Keratinocyte (primary cell): Measurements from ENCODE around the gene SLC7A7. TPM values are rescaled to one million over a fixed set of nuclear protein-coding genes. Genes with fewer than 3 reads are reported as not detected.
A peak's percentile ranks its signal among the peaks of the same experiment; 100 is the strongest.
"Not testable (repeated sequence)": the region's sequence is repeated elsewhere in the genome, so short reads cannot be mapped to it uniquely, and the experiment has no call there.

Experiments used
- DNase-seq: peaks from one replicate; pipeline ENCODE4 v3.0.0-alpha.2; 2011; ENCODE audit warnings: low read depth, missing footprints, low spot score
- FAIRE-seq: peaks from 2 replicates; lab custom pipeline; 2011; peaks lifted over from hg19 to GRCh38; lab: Jason Lieb, UNC
- H2AFZ ChIP-seq: 2 replicates; pipeline ENCODE4 v1.6.0; 2012; ENCODE audit warnings: low read length, control low read depth, inconsistent platforms; ENCODE audit not compliant: control insufficient read depth
- H3K27ac ChIP-seq: 2 replicates; pipeline ENCODE4 v1.5.1; 2011; ENCODE audit warnings: low read length; ENCODE audit not compliant: control insufficient read depth, insufficient read depth
- H3K27me3 ChIP-seq: 3 replicates; pipeline ENCODE4 v1.6.0; 2011; ENCODE audit warnings: low read length; ENCODE audit not compliant: control insufficient read depth, insufficient read depth; ENCODE audit errors: extremely low read depth
- H3K36me3 ChIP-seq, 2 experiments: 2 replicates in 1 of 2; 3 replicates in 1 of 2; pipeline ENCODE4 v1.5.1; 2011; ENCODE audit warnings: low read length in 2 of 2, mild to moderate bottlenecking in 1 of 2; ENCODE audit not compliant: control insufficient read depth in 2 of 2, insufficient read depth in 2 of 2; ENCODE audit errors: extremely low read depth in 1 of 2
- H3K4me1 ChIP-seq: 3 replicates; pipeline ENCODE4 v1.5.1; 2011; ENCODE audit warnings: low read length; ENCODE audit not compliant: control insufficient read depth, insufficient read depth; ENCODE audit errors: extremely low read depth
- H3K4me2 ChIP-seq: 3 replicates; pipeline ENCODE4 v1.6.0; 2011; ENCODE audit warnings: low read depth, low read length; ENCODE audit not compliant: control insufficient read depth, insufficient read depth; ENCODE audit errors: extremely low read depth
- H3K4me3 ChIP-seq, 3 experiments: fragments of 200-600 bp in 1 of 3; sonication (generic) in 1 of 3; 2 replicates in 2 of 3; 3 replicates in 1 of 3; pipeline ENCODE4 v1.5.1; 2011 to 2016; ENCODE audit warnings: low read length in 3 of 3, mild to moderate bottlenecking in 3 of 3, control low read depth in 2 of 3, inconsistent platforms in 1 of 3, low read depth in 1 of 3, mixed read lengths in 1 of 3, mixed run types in 1 of 3, moderate library complexity in 1 of 3; ENCODE audit not compliant: control insufficient read depth in 2 of 3, insufficient read depth in 2 of 3; ENCODE audit errors: extremely low read depth in 1 of 3
- H3K79me2 ChIP-seq: 2 replicates; pipeline ENCODE4 v1.6.0; 2012; ENCODE audit warnings: low read length; ENCODE audit not compliant: control insufficient read depth, insufficient read depth
- H3K9ac ChIP-seq: 3 replicates; pipeline ENCODE4 v1.6.0; 2011; ENCODE audit warnings: low read length; ENCODE audit not compliant: control insufficient read depth, insufficient read depth; ENCODE audit errors: extremely low read depth
- H3K9me1 ChIP-seq: 3 replicates; pipeline ENCODE4 v1.6.0; 2011; ENCODE audit warnings: low read length; ENCODE audit not compliant: control insufficient read depth, insufficient read depth; ENCODE audit errors: extremely low read depth
- H3K9me3 ChIP-seq: 2 replicates; pipeline ENCODE4 v1.5.1; 2012; ENCODE audit warnings: low read depth, low read length; ENCODE audit not compliant: control insufficient read depth
- H4K20me1 ChIP-seq: 3 replicates; pipeline ENCODE4 v1.6.0; 2011; ENCODE audit warnings: low read length; ENCODE audit not compliant: control insufficient read depth, insufficient read depth; ENCODE audit errors: extremely low read depth
- CTCF ChIP-seq, 3 experiments: IDR thresholded peaks in 1 of 3; conservative IDR thresholded peaks in 1 of 3; optimal IDR thresholded peaks in 1 of 3; 2 replicates in 2 of 3; 3 replicates in 1 of 3; pipeline versions ENCODE3 to v1.5.1; 2011; ENCODE audit warnings: low read length in 3 of 3, mild to moderate bottlenecking in 3 of 3, moderate library complexity in 2 of 3, control low read depth in 1 of 3, inconsistent platforms in 1 of 3; ENCODE audit not compliant: insufficient read depth in 2 of 3; ENCODE audit errors: extremely low read depth in 1 of 3
- EZH2 ChIP-seq: IDR thresholded peaks from one replicate; pipeline ENCODE4 v1.6.1; 2012; ENCODE audit warnings: inconsistent platforms, mild to moderate bottlenecking, low read length, moderate library complexity
- dilution Hi-C: fragments of 300-500 bp; cut with MboI; formaldehyde crosslinking; loops from one replicate; pipeline ENCODE4 v1.7.0; 2020; ENCODE audit warnings: low sequenced_read_pairs; ENCODE audit not compliant: extremely low pct_ligation_motif_present
- polyA plus RNA-seq, 5 experiments: library from polyadenylated mRNA; depleted of rRNA in 3 of 5; stranded (reverse) in 3 of 5; stranded (forward) in 1 of 5; unstranded in 1 of 5; fragments of >200 nt; gene quantifications; 1 replicate in 1 of 5; 2 replicates in 3 of 5; 3 replicates in 1 of 5; pipeline versions ENCODE4 v1.2.1 to v1.2.3, GENCODE V29; 2011 to 2012; ENCODE audit warnings: missing spikeins in 2 of 5, low read depth in 1 of 5, low replicate concordance in 1 of 5

The SLC7A7 gene
- polyA plus RNA-seq, 1 donor (not counting 4 experiments of a cell fraction or from before 2014, with no cell fraction given): 0.20 TPM

- peak overlapping the region; percentile 63 for H3K27ac ChIP-seq
- peak; percentile 81 for DNase-seq
- dilution Hi-C loops: no loop called here
- H3K27me3 ChIP-seq: no peaks in the 10 kb centered on the region
- peak overlapping the region; percentile 75 for H3K9ac ChIP-seq
- no peaks in the 10 kb centered on the region for H4K20me1 ChIP-seq
- H3K4me3 ChIP-seq: peak overlapping the region in 2 of 3 experiments; percentile 45 to 70
- peak overlapping the region; percentile 95 for H3K4me2 ChIP-seq
- TF ChIP-seq CTCF (optimal IDR thresholded peaks at IDR 0.05 in 1 of 3, IDR thresholded peaks at IDR 0.05 in 1 of 3, conservative IDR thresholded peaks at IDR 0.05 in 1 of 3; ENCODE audit: extremely low read depth in 1 of 3, insufficient read depth in 2 of 3, low read length in 3 of 3) (peak in 2 of 3 experiments; percentile 91 to 93), EZH2 (no peak)
- FAIRE-seq: no peak
- no peaks in the 10 kb centered on the region for H3K79me2 ChIP-seq
- H3K9me1 ChIP-seq: no peaks in the 10 kb centered on the region
- H3K9me3 ChIP-seq: no peaks in the 10 kb centered on the region
- H3K4me1 ChIP-seq: peaks cover 52% of the 10 kb centered on the region
- H3K36me3 ChIP-seq: peaks cover under 1 to 1% of the 10 kb centered on the region in 2 experiments
- peak overlapping the region; percentile 91 for H2AFZ ChIP-seq
Measured at GRCh38 chr14:22852940-22853767, 37.9 kb upstream of the SLC7A7 start.

DNA sequence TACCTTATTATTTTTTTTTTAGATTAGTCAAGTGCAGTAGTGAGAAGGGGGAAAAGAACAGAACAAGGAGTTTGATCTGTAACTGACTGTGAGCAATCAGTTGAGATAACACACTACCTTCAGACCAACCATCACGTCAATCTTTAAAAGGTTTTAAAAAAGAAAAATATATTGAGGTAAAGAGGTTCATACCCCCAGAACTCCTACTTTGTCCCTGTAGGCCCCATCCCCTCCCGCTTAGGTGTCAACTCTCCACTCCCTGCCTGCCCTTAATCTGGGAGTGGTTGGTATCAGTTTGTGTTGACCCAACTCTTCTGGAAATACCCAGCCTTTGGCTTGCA lies 37.3 kb upstream of the SLC7A7 start:
- TF ChIP-seq CTCF (optimal IDR thresholded peaks at IDR 0.05 in 1 of 3, IDR thresholded peaks at IDR 0.05 in 1 of 3, conservative IDR thresholded peaks at IDR 0.05 in 1 of 3; ENCODE audit: extremely low read depth in 1 of 3, insufficient read depth in 2 of 3, low read length in 3 of 3): no peak
- no peak for TF ChIP-seq EZH2
- dilution Hi-C loops: no loop called here
- FAIRE-seq (peak; percentile 44), DNase-seq (no peak)
- H3K27me3 ChIP-seq: no peaks in the 10 kb centered on the region
- H4K20me1 ChIP-seq: no peaks in the 10 kb centered on the region
- no peaks in the 10 kb centered on the region for H3K9me1 ChIP-seq
- peak overlapping the region; percentile 95 for H3K4me2 ChIP-seq
- peak overlapping the region; percentile 58 for H2AFZ ChIP-seq
- peaks cover 4 to 6% of the 10 kb centered on the region in 2 experiments for H3K36me3 ChIP-seq
- H3K4me1 ChIP-seq: peaks cover 57% of the 10 kb centered on the region
- H3K4me3 ChIP-seq: no peak overlapping the region
- H3K79me2 ChIP-seq: no peaks in the 10 kb centered on the region
- peak overlapping the region; percentile 63 for H3K27ac ChIP-seq
- H3K9ac ChIP-seq: peak overlapping the region; percentile 33
- no peaks in the 10 kb centered on the region for H3K9me3 ChIP-seq

- H3K27me3 ChIP-seq, DNase-seq, H3K4me2 ChIP-seq, H3K4me3 ChIP-seq, H4K20me1 ChIP-seq, H3K9ac ChIP-seq, H3K36me3 ChIP-seq, H2AFZ ChIP-seq, H3K9me3 ChIP-seq, dilution Hi-C loops, H3K79me2 ChIP-seq, H3K9me1 ChIP-seq, FAIRE-seq: not testable (repeated sequence)
- Histone ChIP-seq H3K4me1 (peaks cover 59% of the 10 kb centered on the region), H3K27ac (peak overlapping the region; percentile 63)
Measured at GRCh38 chr14:22852178-22852577, 36.9 kb upstream of the SLC7A7 start.
